Ectodermal cell (in vitro differentiated cells): ENCODE data around the gene GNAL.

Experiments used
- H3K27ac ChIP-seq: 2 replicates; pipeline ENCODE4 v1.7.0; 2013; ENCODE audit warnings: mild to moderate bottlenecking, low read depth, low read length; ENCODE audit not compliant: insufficient read depth, poor library complexity, severe bottlenecking
- H3K27me3 ChIP-seq: 2 replicates; pipeline ENCODE4 v1.7.0; 2013; ENCODE audit warnings: mild to moderate bottlenecking, low read length; ENCODE audit not compliant: insufficient read depth, control insufficient read depth, poor library complexity, severe bottlenecking
- H3K36me3 ChIP-seq: one replicate; pipeline ENCODE4 v1.7.0; 2013; ENCODE audit warnings: low read length; ENCODE audit not compliant: control insufficient read depth, insufficient read depth
- H3K4me1 ChIP-seq: one replicate; pipeline ENCODE4 v1.7.0; 2013; ENCODE audit warnings: low read length; ENCODE audit not compliant: control insufficient read depth, insufficient read depth
- H3K4me3 ChIP-seq: 2 replicates; pipeline ENCODE4 v1.7.0; 2013; ENCODE audit warnings: low read depth, low read length, control low read depth; ENCODE audit not compliant: insufficient read depth
- H3K9me3 ChIP-seq: 2 replicates; pipeline ENCODE4 v1.7.0; 2013; ENCODE audit warnings: mild to moderate bottlenecking, low read length, moderate library complexity; ENCODE audit not compliant: control insufficient read depth
- WGBS, 2 experiments: methylation state at CpG; one replicate each; pipeline ENCODE4 v1.1.7; 2013; ENCODE audit warnings: missing lambda C conversion rate in 2 of 2; 5-methylcytosine and 5-hydroxymethylcytosine counted together

GNAL gene

GRCh38 chr18:11784674-11785304 is 95.7 kb downstream of the GNAL start:
- no peaks in the 10 kb centered on the region for H3K36me3 ChIP-seq
- no peak overlapping the region for H3K27ac ChIP-seq
- no peak overlapping the region for H3K4me3 ChIP-seq
- WGBS, 2 experiments: 91 to 95% methylated on average over 6 of the region's 6 CpGs
- no peaks in the 10 kb centered on the region for H3K9me3 ChIP-seq
- peaks cover 30% of the 10 kb centered on the region for H3K4me1 ChIP-seq
- no peaks in the 10 kb centered on the region for H3K27me3 ChIP-seq

- H3K27ac ChIP-seq: peak overlapping the region; percentile 55
- peak overlapping the region; percentile 6 for H3K4me3 ChIP-seq
Measured at GRCh38 chr18:11785444-11786055, 96.5 kb downstream of the GNAL start.

GRCh38 chr18:11789716-11790510 is 100.8 kb downstream of the GNAL start:
- Histone ChIP-seq H3K4me3 (no peak overlapping the region), H3K36me3 (no peaks in the 10 kb centered on the region), H3K27ac (peak overlapping the region; percentile 71), H3K4me1 (peaks cover 35% of the 10 kb centered on the region), H3K27me3 (no peaks in the 10 kb centered on the region), H3K9me3 (peaks cover 2% of the 10 kb centered on the region)
- WGBS, 2 experiments: 13 to 19% methylated on average over 6 to 7 of the region's 7 CpGs

More at GRCh38 chr18:11785444-11786055, 96.5 kb downstream of the GNAL start:
- Histone ChIP-seq H3K9me3 (no peaks in the 10 kb centered on the region), H3K36me3 (no peaks in the 10 kb centered on the region), H3K4me1 (peaks cover 36% of the 10 kb centered on the region), H3K27me3 (no peaks in the 10 kb centered on the region)
- WGBS, 2 experiments: 9 to 10% methylated on average over 9 of the region's 9 CpGs

- peaks cover 23% of the 10 kb centered on the region for H3K4me1 ChIP-seq
- no peak overlapping the region for H3K27ac ChIP-seq
- H3K36me3 ChIP-seq: no peaks in the 10 kb centered on the region
- H3K4me3 ChIP-seq: no peak overlapping the region
- H3K27me3 ChIP-seq: no peaks in the 10 kb centered on the region
- peaks cover 2% of the 10 kb centered on the region for H3K9me3 ChIP-seq
- WGBS, 2 experiments: 60 to 63% methylated on average over 3 of the region's 3 CpGs
Measured at GRCh38 chr18:11791131-11791530, 102.1 kb downstream of the GNAL start.

GRCh38 chr18:11792632-11793031 is 103.6 kb downstream of the GNAL start:
- Histone ChIP-seq H3K9me3 (peaks cover 2% of the 10 kb centered on the region), H3K27ac (no peak overlapping the region), H3K36me3 (no peaks in the 10 kb centered on the region), H3K4me1 (peaks cover 22% of the 10 kb centered on the region), H3K4me3 (no peak overlapping the region), H3K27me3 (no peaks in the 10 kb centered on the region)

GRCh38 chr18:11794195-11794594 is 105.1 kb downstream of the GNAL start:
- Histone ChIP-seq H3K4me1 (peaks cover 17% of the 10 kb centered on the region), H3K27me3 (no peaks in the 10 kb centered on the region), H3K27ac (no peak overlapping the region)

GRCh38 chr18:11795916-11796315 is 106.9 kb downstream of the GNAL start:
- 93 to 95% methylated on average over 6 of the region's 6 CpGs for WGBS, 2 experiments
- H3K9me3 ChIP-seq: peaks cover 2% of the 10 kb centered on the region
- H3K4me3 ChIP-seq: no peak overlapping the region
- peaks cover 5% of the 10 kb centered on the region for H3K4me1 ChIP-seq
- no peaks in the 10 kb centered on the region for H3K36me3 ChIP-seq
- no peak overlapping the region for H3K27ac ChIP-seq
- H3K27me3 ChIP-seq: no peaks in the 10 kb centered on the region

More at GRCh38 chr18:11794195-11794594, 105.1 kb downstream of the GNAL start:
- H3K36me3 ChIP-seq: no peaks in the 10 kb centered on the region
- WGBS, 2 experiments: 96 to 98% methylated on average over 3 of the region's 3 CpGs
- H3K9me3 ChIP-seq: peaks cover 2% of the 10 kb centered on the region
- no peak overlapping the region for H3K4me3 ChIP-seq

GRCh38 chr18:11798271-11798670 is 109.2 kb downstream of the GNAL start:
- 85 to 96% methylated on average over 1 of the region's 1 CpG for WGBS, 2 experiments
- no peaks in the 10 kb centered on the region for H3K36me3 ChIP-seq
- H3K27me3 ChIP-seq: no peaks in the 10 kb centered on the region
- no peak overlapping the region for H3K27ac ChIP-seq
- H3K4me3 ChIP-seq: no peak overlapping the region
- peaks cover 2% of the 10 kb centered on the region for H3K9me3 ChIP-seq
- H3K4me1 ChIP-seq: no peaks in the 10 kb centered on the region

GRCh38 chr18:11799066-11799465 is 110.0 kb downstream of the GNAL start:
- H3K27ac ChIP-seq: no peak overlapping the region
- no peaks in the 10 kb centered on the region for H3K36me3 ChIP-seq
- 90 to 95% methylated on average over 1 to 2 of the region's 2 CpGs for WGBS, 2 experiments
- no peaks in the 10 kb centered on the region for H3K4me1 ChIP-seq
- peaks cover 1% of the 10 kb centered on the region for H3K9me3 ChIP-seq
- no peaks in the 10 kb centered on the region for H3K27me3 ChIP-seq
- no peak overlapping the region for H3K4me3 ChIP-seq
